MG63 (cell line): ENCODE measurements around the gene CCDC33. TPM values are rescaled to one million over a fixed set of nuclear protein-coding genes. Genes with fewer than 3 reads are reported as not detected.

Experiments
- DNase-seq: peaks from one replicate; pipeline ENCODE4 v3.0.0-alpha.2; 2020
- H3K27me3 ChIP-seq: fragments of 250-450 bp; sonication (Bioruptor Pico); 2 replicates; pipeline ENCODE4 v1.5.1; 2020; ENCODE audit warnings: mild to moderate bottlenecking, moderate library complexity
- H3K36me3 ChIP-seq: fragments of 250-450 bp; sonication (Bioruptor Pico); 2 replicates; pipeline ENCODE4 v1.5.1; 2020; ENCODE audit warnings: mild to moderate bottlenecking, moderate library complexity
- H3K4me3 ChIP-seq: fragments of 250-450 bp; sonication (Bioruptor Pico); 2 replicates; pipeline ENCODE4 v1.5.1; 2020; ENCODE audit warnings: mild to moderate bottlenecking, moderate library complexity
- H3K9me3 ChIP-seq: fragments of 250-450 bp; sonication (Bioruptor Pico); 2 replicates; pipeline ENCODE4 v1.5.1; 2020; ENCODE audit warnings: mild to moderate bottlenecking, moderate library complexity
- total RNA-seq: library from RNA; depleted of rRNA; stranded (reverse); fragments of >200 nt; shearing (Covaris generic); gene quantifications from 2 replicates; pipeline ENCODE4 v1.2.3, GENCODE V29; 2014; ENCODE audit warnings: low replicate concordance

Gene CCDC33
- total RNA-seq, 1 experiment from 2014 or later, result not detected

- DNase-seq, result no peak
- no peaks in the 10 kb centered on the region for H3K27me3 ChIP-seq
- no peak overlapping the region for H3K4me3 ChIP-seq
Observed at GRCh38 chr15:74220475-74221248, 15.5 kb upstream of the CCDC33 start.

GRCh38 chr15:74221399-74222239, 14.5 kb upstream of the CCDC33 start:
- no peak for DNase-seq
- H3K9me3 ChIP-seq, result no peaks in the 10 kb centered on the region
- no peaks in the 10 kb centered on the region for H3K36me3 ChIP-seq
- H3K27me3 ChIP-seq, result no peaks in the 10 kb centered on the region
- H3K4me3 ChIP-seq, result no peak overlapping the region

More at GRCh38 chr15:74220475-74221248, 15.5 kb upstream of the CCDC33 start:
- H3K36me3 ChIP-seq, result no peaks in the 10 kb centered on the region
- no peaks in the 10 kb centered on the region for H3K9me3 ChIP-seq

GRCh38 chr15:74222240-74223119, 13.6 kb upstream of the CCDC33 start:
- Histone ChIP-seq H3K4me3 (no peak overlapping the region), H3K9me3 (no peaks in the 10 kb centered on the region), H3K36me3 (no peaks in the 10 kb centered on the region), H3K27me3 (no peaks in the 10 kb centered on the region)
- no peak for DNase-seq

GRCh38 chr15:74225928-74226327, 10.2 kb upstream of the CCDC33 start:
- Histone ChIP-seq H3K4me3 (no peak overlapping the region), H3K9me3 (no peaks in the 10 kb centered on the region), H3K36me3 (no peaks in the 10 kb centered on the region), H3K27me3 (no peaks in the 10 kb centered on the region)
- DNase-seq, result no peak

- DNase-seq, result no peak
- Histone ChIP-seq H3K9me3 (no peaks in the 10 kb centered on the region), H3K27me3 (no peaks in the 10 kb centered on the region), H3K36me3 (no peaks in the 10 kb centered on the region), H3K4me3 (no peak overlapping the region)
Observed at GRCh38 chr15:74226761-74227540, 9.2 kb upstream of the CCDC33 start.

GRCh38 chr15:74227968-74228722, 8.0 kb upstream of the CCDC33 start:
- Histone ChIP-seq H3K4me3 (no peak overlapping the region), H3K9me3 (no peaks in the 10 kb centered on the region), H3K36me3 (no peaks in the 10 kb centered on the region), H3K27me3 (no peaks in the 10 kb centered on the region; the same call in 1 of the 2 replicates)
- no peak for DNase-seq

- DNase-seq, result no peak
Observed at GRCh38 chr15:74228723-74229081, 7.4 kb upstream of the CCDC33 start.

GRCh38 chr15:74229686-74230085, 6.4 kb upstream of the CCDC33 start:
- DNase-seq, result no peak
- Histone ChIP-seq H3K4me3 (no peak overlapping the region), H3K9me3 (no peaks in the 10 kb centered on the region), H3K36me3 (no peaks in the 10 kb centered on the region), H3K27me3 (no peaks in the 10 kb centered on the region; the same call in 1 of the 2 replicates)

More at GRCh38 chr15:74228723-74229081, 7.4 kb upstream of the CCDC33 start:
- no peak overlapping the region for H3K4me3 ChIP-seq
- no peaks in the 10 kb centered on the region; the same call in 1 of the 2 replicates for H3K27me3 ChIP-seq
- no peaks in the 10 kb centered on the region for H3K36me3 ChIP-seq
- no peaks in the 10 kb centered on the region for H3K9me3 ChIP-seq

GRCh38 chr15:74231475-74231874, 4.7 kb upstream of the CCDC33 start:
- Histone ChIP-seq H3K36me3 (no peaks in the 10 kb centered on the region), H3K27me3 (no peaks in the 10 kb centered on the region; the same call in 1 of the 2 replicates), H3K9me3 (no peaks in the 10 kb centered on the region), H3K4me3 (no peak overlapping the region)
- no peak for DNase-seq

GRCh38 chr15:74233373-74233772, 2.8 kb upstream of the CCDC33 start:
- no peak for DNase-seq

GRCh38 chr15:74233851-74234597, 2.1 kb upstream of the CCDC33 start:
- Histone ChIP-seq H3K36me3 (no peaks in the 10 kb centered on the region), H3K9me3 (no peaks in the 10 kb centered on the region), H3K4me3 (no peak overlapping the region), H3K27me3 (no peaks in the 10 kb centered on the region; the same call in 1 of the 2 replicates)
- DNase-seq, result peak; percentile 35

More at GRCh38 chr15:74233373-74233772, 2.8 kb upstream of the CCDC33 start:
- Histone ChIP-seq H3K4me3 (no peak overlapping the region), H3K36me3 (no peaks in the 10 kb centered on the region), H3K27me3 (no peaks in the 10 kb centered on the region; the same call in 1 of the 2 replicates), H3K9me3 (no peaks in the 10 kb centered on the region)

GRCh38 chr15:74234598-74234875, 1.6 kb upstream of the CCDC33 start:
- no peak overlapping the region for H3K4me3 ChIP-seq
- no peaks in the 10 kb centered on the region; the same call in 1 of the 2 replicates for H3K27me3 ChIP-seq
- no peaks in the 10 kb centered on the region for H3K36me3 ChIP-seq
- H3K9me3 ChIP-seq, result no peaks in the 10 kb centered on the region
- DNase-seq, result no peak

GRCh38 chr15:74239051-74239705, 3.1 kb downstream of the CCDC33 start:
- Histone ChIP-seq H3K36me3 (no peaks in the 10 kb centered on the region), H3K4me3 (no peak overlapping the region), H3K27me3 (no peaks in the 10 kb centered on the region), H3K9me3 (no peaks in the 10 kb centered on the region)
- peak; percentile 73 for DNase-seq

GRCh38 chr15:74240002-74240568, 4.0 kb downstream of the CCDC33 start:
- no peaks in the 10 kb centered on the region for H3K27me3 ChIP-seq
- H3K9me3 ChIP-seq, result no peaks in the 10 kb centered on the region
- no peak overlapping the region for H3K4me3 ChIP-seq
- H3K36me3 ChIP-seq, result no peaks in the 10 kb centered on the region
- peak; percentile 99 for DNase-seq
